Brain microvascular endothelial cell (primary cell): ENCODE measurements around the gene FBLN1.

Experiments used
- DNase-seq: peaks from one replicate; pipeline ENCODE4 v3.0.0-alpha.2; 2020
- H3K27ac ChIP-seq: fragments of 250-450 bp; sonication (Bioruptor Pico); 2 replicates; pipeline ENCODE4 v1.5.1; 2020; ENCODE audit warnings: mild to moderate bottlenecking, moderate library complexity
- H3K27me3 ChIP-seq: fragments of 250-450 bp; sonication (Bioruptor Pico); replicated peaks from 2 replicates; pipeline ENCODE4 v1.5.1; 2020; ENCODE audit warnings: mild to moderate bottlenecking
- H3K36me3 ChIP-seq: fragments of 250-450 bp; sonication (Bioruptor Pico); replicated peaks from 2 replicates; pipeline ENCODE4 v1.5.1; 2020; ENCODE audit warnings: mild to moderate bottlenecking
- H3K4me3 ChIP-seq: 2 replicates; pipeline ENCODE4 v1.5.1; 2011; ENCODE audit warnings: low read depth, mild to moderate bottlenecking, control low read depth, low read length, moderate library complexity
- CTCF ChIP-seq: IDR thresholded peaks from 2 replicates; pipeline ENCODE4 v1.5.1; 2011; ENCODE audit warnings: low read depth, mild to moderate bottlenecking, moderate library complexity, low read length, control low read depth, inconsistent platforms; ENCODE audit errors: missing control alignments
- in situ Hi-C: cut with HindIII; loops from 2 replicates; pipeline ENCODE4 v1.10.0; 2017; ENCODE audit warnings: low sequenced_read_pairs, low pct_ligation_motif_present

Gene FBLN1

GRCh38 chr22:45565973-45566372, 63.3 kb downstream of the FBLN1 start:
- in situ Hi-C loops = no loop called here
- no peaks in the 10 kb centered on the region for H3K27me3 ChIP-seq
- no peak for TF ChIP-seq CTCF
- no peaks in the 10 kb centered on the region for H3K36me3 ChIP-seq
- H3K27ac ChIP-seq = no peak overlapping the region
- no peak overlapping the region for H3K4me3 ChIP-seq
- DNase-seq = no peak

DNA sequence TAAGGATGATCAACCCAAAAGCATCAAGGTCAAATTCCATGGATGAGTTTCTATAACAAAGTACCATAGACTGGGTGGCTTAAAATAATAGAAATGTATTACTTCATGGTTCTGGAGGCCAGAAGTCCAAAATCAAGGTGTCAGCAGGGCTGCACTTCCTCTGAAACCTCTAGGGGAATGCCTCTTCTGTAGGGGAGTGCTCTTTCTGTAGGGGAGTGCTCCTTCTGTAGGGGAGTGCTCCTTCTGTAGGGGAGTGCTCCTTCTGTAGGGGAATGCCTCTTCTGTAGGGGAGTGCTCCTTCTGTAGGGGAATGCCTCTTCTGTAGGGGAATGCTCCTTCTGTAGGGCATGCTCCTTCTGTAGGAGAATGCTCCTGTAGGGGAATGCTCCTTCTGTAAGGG, 65.5 kb downstream of the FBLN1 start:
- no peaks in the 10 kb centered on the region for H3K27me3 ChIP-seq
- TF ChIP-seq CTCF = no peak
- H3K36me3 ChIP-seq = no peaks in the 10 kb centered on the region
- in situ Hi-C loops = no loop called here
- H3K4me3 ChIP-seq = no peak overlapping the region
- no peak overlapping the region for H3K27ac ChIP-seq
- no peak for DNase-seq

- Histone ChIP-seq H3K27me3 (no peaks in the 10 kb centered on the region), H3K4me3 (no peak overlapping the region), H3K36me3 (no peaks in the 10 kb centered on the region), H3K27ac (no peak overlapping the region)
- TF ChIP-seq CTCF = no peak
- DNase-seq = no peak
- in situ Hi-C loops = no loop called here
These were observed 68.4 kb downstream of the FBLN1 start for GRCh38 chr22:45571089-45571488.

GRCh38 chr22:45572444-45572843, 69.8 kb downstream of the FBLN1 start:
- in situ Hi-C loops = no loop called here
- H3K4me3 ChIP-seq = no peak overlapping the region
- no peak for DNase-seq
- no peaks in the 10 kb centered on the region for H3K27me3 ChIP-seq
- H3K36me3 ChIP-seq = no peaks in the 10 kb centered on the region
- TF ChIP-seq CTCF = no peak
- H3K27ac ChIP-seq = no peak overlapping the region

DNA sequence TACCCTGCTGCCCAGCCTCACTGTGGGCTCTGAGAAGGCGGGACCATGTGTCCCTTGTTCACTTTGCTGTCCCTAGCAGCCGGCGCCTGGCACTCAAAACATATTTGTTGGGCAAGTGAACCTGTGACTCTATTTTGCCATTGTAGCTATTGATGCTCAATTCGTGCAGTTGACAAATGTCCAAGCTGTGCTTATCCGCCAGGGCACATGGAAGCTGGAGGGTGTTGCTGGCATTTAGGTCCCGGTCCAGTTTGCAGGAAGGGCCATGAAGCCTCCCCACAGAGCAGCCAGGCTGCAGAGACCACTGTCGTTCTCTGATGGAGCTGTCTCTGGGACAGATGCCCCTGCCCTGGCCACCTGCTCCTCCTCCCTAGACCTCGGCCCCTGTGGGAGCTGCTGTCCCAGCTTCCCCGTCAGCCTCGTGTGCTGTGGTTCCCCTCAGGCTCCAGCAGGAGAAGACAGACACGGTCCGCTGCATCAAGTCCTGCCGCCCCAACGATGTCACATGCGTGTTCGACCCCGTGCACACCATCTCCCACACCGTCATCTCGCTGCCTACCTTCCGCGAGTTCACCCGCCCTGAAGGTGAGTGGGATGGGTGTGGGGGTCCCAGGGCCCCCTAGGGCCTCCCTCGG, 71.5 kb downstream of the FBLN1 start:
- no peak for TF ChIP-seq CTCF
- H3K36me3 ChIP-seq = no peaks in the 10 kb centered on the region

GRCh38 chr22:45575173-45575572, 72.5 kb downstream of the FBLN1 start:
- H3K27ac ChIP-seq = no peak overlapping the region
- H3K4me3 ChIP-seq = no peak overlapping the region
- no peak for TF ChIP-seq CTCF
- no peaks in the 10 kb centered on the region for H3K36me3 ChIP-seq
- H3K27me3 ChIP-seq = no peaks in the 10 kb centered on the region
- in situ Hi-C loops = no loop called here
- no peak for DNase-seq

More for the DNA sequence above, 71.5 kb downstream of the FBLN1 start:
- no peak overlapping the region for H3K27ac ChIP-seq
- H3K27me3 ChIP-seq = no peaks in the 10 kb centered on the region
- H3K4me3 ChIP-seq = no peak overlapping the region
- DNase-seq = no peak
- in situ Hi-C loops = no loop called here
